ENCODE results near the gene MID1.

MID1 gene

DNA sequence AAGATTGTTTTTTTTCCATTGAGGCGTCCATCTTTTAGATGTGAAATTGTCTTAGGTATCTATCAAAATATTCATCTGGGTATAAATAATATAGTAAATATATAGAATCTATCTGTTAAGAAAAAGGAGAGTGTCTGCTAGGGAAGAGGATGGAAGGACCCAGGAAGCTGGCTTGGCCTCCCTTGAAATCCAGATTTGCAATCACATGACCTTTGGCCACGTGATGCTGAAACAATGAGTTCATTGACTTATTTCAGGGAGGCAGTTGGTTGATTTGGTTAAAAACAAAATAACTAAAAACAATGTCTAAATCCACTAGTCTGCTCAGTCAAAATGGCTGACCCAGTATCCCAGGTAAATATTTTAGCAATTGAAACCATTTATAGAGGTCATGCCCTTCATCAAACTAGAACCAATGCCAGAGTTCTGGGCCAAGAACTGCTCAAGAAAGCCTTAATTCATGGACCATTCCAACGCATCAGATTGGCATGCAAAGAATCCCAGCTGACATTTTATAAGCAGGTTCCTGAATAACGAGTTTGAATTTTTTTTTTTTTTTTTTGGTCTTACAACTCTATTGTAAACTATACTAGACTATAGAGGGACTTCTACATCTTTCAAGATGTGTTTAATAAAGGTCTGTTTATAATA, 172.7 kb downstream of the MID1 start:
- no peak for DNase-seq (ENCODE audit: low spot score)
- in situ Hi-C loops (cut with MboI; ENCODE audit: low pct_unique_long_range_greater_than_20kb, low sequenced_read_pairs, unreplicated experiment): no loop called here
- TF ChIP-seq, protein P1, sequence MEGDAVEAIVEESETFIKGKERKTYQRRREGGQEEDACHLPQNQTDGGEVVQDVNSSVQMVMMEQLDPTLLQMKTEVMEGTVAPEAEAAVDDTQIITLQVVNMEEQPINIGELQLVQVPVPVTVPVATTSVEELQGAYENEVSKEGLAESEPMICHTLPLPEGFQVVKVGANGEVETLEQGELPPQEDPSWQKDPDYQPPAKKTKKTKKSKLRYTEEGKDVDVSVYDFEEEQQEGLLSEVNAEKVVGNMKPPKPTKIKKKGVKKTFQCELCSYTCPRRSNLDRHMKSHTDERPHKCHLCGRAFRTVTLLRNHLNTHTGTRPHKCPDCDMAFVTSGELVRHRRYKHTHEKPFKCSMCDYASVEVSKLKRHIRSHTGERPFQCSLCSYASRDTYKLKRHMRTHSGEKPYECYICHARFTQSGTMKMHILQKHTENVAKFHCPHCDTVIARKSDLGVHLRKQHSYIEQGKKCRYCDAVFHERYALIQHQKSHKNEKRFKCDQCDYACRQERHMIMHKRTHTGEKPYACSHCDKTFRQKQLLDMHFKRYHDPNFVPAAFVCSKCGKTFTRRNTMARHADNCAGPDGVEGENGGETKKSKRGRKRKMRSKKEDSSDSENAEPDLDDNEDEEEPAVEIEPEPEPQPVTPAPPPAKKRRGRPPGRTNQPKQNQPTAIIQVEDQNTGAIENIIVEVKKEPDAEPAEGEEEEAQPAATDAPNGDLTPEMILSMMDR (IDR thresholded peaks at IDR 0.05; ENCODE audit: extremely low read depth, insufficient read depth, missing control alignments): no peak

DNA sequence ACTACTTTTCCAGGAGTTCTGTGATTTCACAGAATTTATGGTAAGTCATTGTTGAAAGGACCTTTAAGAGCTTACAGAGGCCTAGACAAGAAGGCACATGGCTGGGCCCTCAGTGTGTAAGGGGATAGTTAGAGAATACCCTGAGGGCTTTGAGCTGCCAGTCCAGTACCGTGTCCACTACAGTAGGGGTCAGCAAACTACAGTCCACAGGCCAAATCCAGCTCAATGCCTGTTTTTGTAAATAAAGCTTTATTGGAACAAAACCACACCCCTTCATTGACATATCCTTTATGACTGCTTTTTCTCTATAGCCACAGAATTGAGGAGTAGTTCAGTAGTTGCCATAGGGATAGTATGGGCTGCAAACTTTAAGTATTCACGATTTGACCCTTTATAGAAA, 176.2 kb downstream of the MID1 start:
- TF ChIP-seq, protein P1 (IDR thresholded peaks at IDR 0.05; ENCODE audit: extremely low read depth, insufficient read depth, missing control alignments): no peak
- in situ Hi-C loops (cut with MboI; ENCODE audit: low pct_unique_long_range_greater_than_20kb, low sequenced_read_pairs, unreplicated experiment): no loop called here
- DNase-seq (ENCODE audit: low spot score): no peak

DNA sequence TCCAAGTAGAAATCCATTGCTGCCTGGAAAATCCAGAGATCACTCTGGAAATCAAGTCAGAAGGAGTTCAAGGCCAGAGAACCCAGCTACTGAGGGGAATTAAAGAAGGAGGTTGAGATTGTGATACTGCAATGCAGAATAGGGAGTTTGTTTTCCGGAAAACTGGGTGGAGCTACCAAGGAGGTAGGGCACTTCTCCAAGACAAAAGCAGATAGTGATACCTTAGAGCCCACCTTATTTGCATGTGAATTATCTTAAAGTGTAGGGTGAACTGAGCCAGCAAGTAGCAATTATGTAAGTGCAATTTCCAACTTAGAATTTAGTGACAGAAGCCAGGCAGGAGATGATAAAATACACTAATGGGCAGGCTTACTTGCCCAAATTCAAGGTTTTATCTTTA, 178.9 kb downstream of the MID1 start:
- TF ChIP-seq, protein P1 (IDR thresholded peaks at IDR 0.05; ENCODE audit: extremely low read depth, insufficient read depth, missing control alignments): no peak
- in situ Hi-C loops (cut with MboI; ENCODE audit: low pct_unique_long_range_greater_than_20kb, low sequenced_read_pairs, unreplicated experiment): no loop called here
- DNase-seq (ENCODE audit: low spot score): no peak

DNA sequence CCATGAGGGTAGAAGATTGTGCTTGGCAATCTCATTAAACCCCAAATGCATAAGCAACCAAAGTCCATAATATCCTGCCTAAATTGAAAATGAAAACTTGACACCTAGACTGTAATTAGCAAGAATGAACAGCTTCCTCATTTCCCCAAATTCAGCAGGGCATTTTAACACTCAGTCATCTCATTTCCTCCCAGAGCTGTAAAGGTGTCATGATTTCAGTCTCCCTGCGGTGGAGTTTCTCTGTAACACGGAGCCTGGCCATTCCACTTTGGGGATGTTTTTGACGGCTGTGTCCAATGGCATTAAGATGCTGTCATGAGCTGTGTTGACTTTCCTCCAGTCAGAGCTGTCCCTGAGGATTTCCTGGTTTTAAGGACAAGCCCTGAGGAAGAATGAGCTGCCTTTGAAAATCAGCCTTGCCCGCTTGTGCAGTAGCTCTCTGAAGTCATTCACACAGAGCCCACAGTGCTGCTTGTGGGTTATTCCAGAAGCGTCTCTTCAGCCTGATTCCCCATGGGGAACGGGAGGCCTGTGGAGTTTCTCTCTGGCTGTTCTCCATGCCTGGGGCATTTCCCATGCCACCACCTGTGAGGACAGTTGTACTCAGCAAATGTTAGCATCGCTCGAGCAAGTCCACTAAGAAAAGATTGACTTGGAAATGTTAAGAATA, 187.0 kb downstream of the MID1 start:
- TF ChIP-seq, protein P1 (IDR thresholded peaks at IDR 0.05; ENCODE audit: extremely low read depth, insufficient read depth, missing control alignments): no peak
- DNase-seq (ENCODE audit: low spot score): no peak
- in situ Hi-C loops (cut with MboI; ENCODE audit: low pct_unique_long_range_greater_than_20kb, low sequenced_read_pairs, unreplicated experiment): no loop called here

DNA sequence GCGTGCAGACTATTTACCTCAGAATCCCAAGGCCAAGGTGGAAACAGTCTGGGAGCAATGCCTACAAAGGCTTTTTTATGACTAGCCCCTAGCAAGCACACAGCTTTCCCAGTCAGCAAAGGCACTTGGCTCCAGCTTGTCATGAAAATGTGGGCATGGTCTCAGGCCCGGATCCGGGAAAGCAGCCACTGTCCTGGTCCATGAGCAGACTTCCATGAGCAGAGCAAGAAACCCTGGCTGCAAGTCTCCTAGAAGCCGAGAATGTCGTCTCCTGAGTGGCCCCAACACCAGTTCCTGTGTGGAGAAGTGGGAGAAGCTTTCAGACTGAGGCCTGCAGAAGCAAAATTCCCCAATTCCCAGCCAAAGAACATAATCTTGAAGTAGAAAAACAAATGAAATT, 190.5 kb downstream of the MID1 start:
- no peak for DNase-seq (ENCODE audit: low spot score)
- in situ Hi-C loops (cut with MboI; ENCODE audit: low pct_unique_long_range_greater_than_20kb, low sequenced_read_pairs, unreplicated experiment): no loop called here
- TF ChIP-seq, protein P1 (IDR thresholded peaks at IDR 0.05; ENCODE audit: extremely low read depth, insufficient read depth, missing control alignments): no peak

DNA sequence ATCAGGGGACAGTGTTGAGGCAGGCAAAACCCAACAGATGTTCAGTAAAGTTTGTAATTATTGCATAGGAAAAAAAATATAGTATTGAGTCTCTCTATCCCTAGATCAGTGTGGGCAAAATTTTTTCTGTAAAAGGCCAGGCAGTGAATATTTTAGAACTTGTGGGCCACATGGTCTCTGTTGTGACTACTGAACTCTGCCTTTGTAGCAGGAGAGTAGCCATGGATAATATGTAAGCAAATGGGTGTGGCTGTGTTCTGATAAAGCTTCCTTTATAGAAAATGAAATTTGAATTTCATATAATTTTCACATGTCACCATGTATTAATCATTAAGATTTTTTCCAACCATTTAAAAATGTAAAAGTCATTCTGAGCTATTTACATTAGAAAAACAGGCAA, 193.1 kb downstream of the MID1 start:
- TF ChIP-seq, protein P1 (IDR thresholded peaks at IDR 0.05; ENCODE audit: extremely low read depth, insufficient read depth, missing control alignments): no peak
- no peak for DNase-seq (ENCODE audit: low spot score)
- in situ Hi-C loops (cut with MboI; ENCODE audit: low pct_unique_long_range_greater_than_20kb, low sequenced_read_pairs, unreplicated experiment): no loop called here

All from GM13977 (cell line).